GM18520 (cell line): ENCODE measurements around the gene SF3B5.
A peak's percentile ranks its signal among the peaks of the same experiment; 100 is the strongest.
"Not testable (repeated sequence)": the region's sequence is repeated elsewhere in the genome, so short reads cannot be mapped to it uniquely, and the experiment has no call there.

Experiments
- ATAC-seq: cut with Tn5 transposase; IDR thresholded peaks from one replicate; pipeline ENCODE4 v1.9.1; 2021; ENCODE audit not compliant: unreplicated experiment

Gene SF3B5

GRCh38 chr6:144106206-144106605, 10.8 kb upstream of the SF3B5 start:
- ATAC-seq: no peak

- ATAC-seq: peak; percentile 79
Measured at GRCh38 chr6:144104898-144105487, 9.6 kb upstream of the SF3B5 start.

- ATAC-seq: no peak
Measured at GRCh38 chr6:144104488-144104887, 9.1 kb upstream of the SF3B5 start.

- no peak for ATAC-seq
Measured at GRCh38 chr6:144103026-144103563, 7.7 kb upstream of the SF3B5 start.

- no peak for ATAC-seq
Measured at GRCh38 chr6:144098993-144099392, 3.6 kb upstream of the SF3B5 start.

- ATAC-seq: no peak
Measured at GRCh38 chr6:144094731-144095133, 641 bp downstream of the SF3B5 start.

- ATAC-seq: no peak
Measured at GRCh38 chr6:144093658-144094057, 1.7 kb downstream of the SF3B5 start.

- no peak for ATAC-seq
Measured at GRCh38 chr6:144093236-144093635, 2.1 kb downstream of the SF3B5 start.

- no peak for ATAC-seq
Measured at GRCh38 chr6:144090384-144090783, 5.0 kb downstream of the SF3B5 start.

GRCh38 chr6:144087789-144088426, 7.5 kb downstream of the SF3B5 start:
- ATAC-seq: no peak

GRCh38 chr6:144086959-144087358, 8.4 kb downstream of the SF3B5 start:
- no peak for ATAC-seq

- ATAC-seq: no peak
Measured at GRCh38 chr6:144083172-144083571, 12.2 kb downstream of the SF3B5 start.

GRCh38 chr6:144082412-144082811, 13.0 kb downstream of the SF3B5 start:
- not testable (repeated sequence) for ATAC-seq

GRCh38 chr6:144077871-144078270, 17.5 kb downstream of the SF3B5 start:
- no peak for ATAC-seq

GRCh38 chr6:144075875-144076274, 19.5 kb downstream of the SF3B5 start:
- no peak for ATAC-seq

GRCh38 chr6:144075187-144075586, 20.2 kb downstream of the SF3B5 start:
- peak; percentile 69 for ATAC-seq

GRCh38 chr6:144073024-144073423, 22.3 kb downstream of the SF3B5 start:
- no peak for ATAC-seq

GRCh38 chr6:144069506-144069905, 25.9 kb downstream of the SF3B5 start:
- ATAC-seq: no peak

GRCh38 chr6:144068794-144069193, 26.6 kb downstream of the SF3B5 start:
- ATAC-seq: no peak

GRCh38 chr6:144066741-144067484, 28.5 kb downstream of the SF3B5 start:
- peak; percentile 18 for ATAC-seq

- ATAC-seq: no peak
Measured at GRCh38 chr6:144066255-144066654, 29.1 kb downstream of the SF3B5 start.

- no peak for ATAC-seq
Measured at GRCh38 chr6:144065213-144065660, 30.1 kb downstream of the SF3B5 start.
